Peyer's patch (tissue), 4 donors: Measurements from ENCODE around the gene FGR. TPM values are rescaled to one million over a fixed set of nuclear protein-coding genes. Genes with fewer than 3 reads are reported as not detected.
A peak's percentile ranks its signal among the peaks of the same experiment; 100 is the strongest.

Source experiments
- DNase-seq, 3 donors: peaks; one replicate each; pipeline ENCODE4 v3.0.0-alpha.2; 2017 to 2019
- H3K27ac ChIP-seq, 4 donors: fragments of 200-600 bp; sonication (generic); one replicate each; pipeline ENCODE4 v1.5.1; 2016 to 2019
- H3K27me3 ChIP-seq, 2 donors: fragments of 200-600 bp; sonication (generic); one replicate each; pipeline ENCODE4 v1.5.1; 2019
- H3K36me3 ChIP-seq, 3 donors: fragments of 200-600 bp; sonication (generic); one replicate each; pipeline ENCODE4 v1.5.1; 2016 to 2019
- H3K4me1 ChIP-seq, 4 donors: fragments of 200-600 bp; sonication (generic); one replicate each; pipeline ENCODE4 v1.5.1; 2016 to 2019
- H3K4me3 ChIP-seq, 4 donors: fragments of 200-600 bp; sonication (generic); 1 replicate in 3 of 4; 2 replicates in 1 of 4; pipeline ENCODE4 v1.5.1; 2016 to 2019; ENCODE audit warnings: mild to moderate bottlenecking in 1 of 4
- H3K9me3 ChIP-seq, 4 donors: fragments of 200-600 bp; sonication (generic); one replicate each; pipeline ENCODE4 v1.5.1; 2016 to 2019; ENCODE audit warnings: mild to moderate bottlenecking in 1 of 4
- POLR2A ChIP-seq, 2 donors: fragments of 450-650 bp; IDR thresholded peaks; one replicate each; pipeline ENCODE4 v1.5.1; 2017; ENCODE audit warnings: antibody characterized with exemption in 2 of 2, mild to moderate bottlenecking in 2 of 2, moderate library complexity in 2 of 2
- total RNA-seq, 4 donors: library from RNA; depleted of rRNA; stranded (reverse); fragments of >200 nt; gene quantifications; one replicate each; pipeline ENCODE4 v1.1.0, GENCODE V29; 2016
- TF ChIP-seq, protein P1 (sequence below), 6 experiments: fragments of 450-650 bp in 4 of 6; fragments of 200-600 bp in 2 of 6; sonication (generic) in 1 of 6; IDR thresholded peaks; one replicate each; pipeline ENCODE4 v1.5.1; 2017 to 2019; ENCODE audit warnings: antibody characterized with exemption in 6 of 6, mild to moderate bottlenecking in 3 of 6, moderate library complexity in 1 of 6

Gene FGR
- total RNA-seq, 4 donors from 2014 or later = 1.1 to 38.8 (median 4.7) TPM

DNA sequence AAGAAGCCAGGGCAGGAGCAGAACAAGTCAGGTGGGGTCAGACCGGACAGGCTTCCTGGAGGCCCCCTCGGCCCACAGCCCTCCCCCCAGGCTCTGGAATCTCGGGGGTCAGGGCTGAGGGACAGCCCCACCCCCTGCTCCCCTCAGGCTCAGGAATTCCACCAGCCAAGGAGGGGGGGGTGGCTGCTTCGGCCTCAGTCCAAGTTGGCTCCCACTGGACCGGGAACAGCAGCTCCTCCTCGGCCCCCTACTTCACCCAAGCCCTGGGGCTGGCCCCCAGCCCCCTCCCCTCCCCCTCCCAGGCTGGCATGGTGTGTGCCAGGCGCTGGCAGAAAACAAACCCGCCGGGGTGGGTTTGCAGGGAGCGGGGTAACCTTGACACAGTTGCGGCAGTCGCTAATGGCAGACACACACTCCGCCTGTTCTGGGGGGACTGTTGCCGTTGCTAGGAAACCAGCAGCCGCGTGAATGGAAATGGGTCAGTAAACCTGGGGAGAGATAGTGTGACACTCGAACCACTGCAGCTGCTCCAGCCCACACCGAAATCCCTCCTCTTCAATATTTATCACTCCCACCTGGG is 63.5 kb downstream of the FGR start:
- Histone ChIP-seq H3K4me1 (peaks cover 0 to 80% (median 16%) of the 10 kb centered on the region in 4 donors), H3K27me3 (no peaks in the 10 kb centered on the region), H3K9me3 (no peaks in the 10 kb centered on the region), H3K4me3 (no peak overlapping the region), H3K27ac (peak overlapping the region; percentile 32 to 63 (median 50)), H3K36me3 (no peaks in the 10 kb centered on the region)
- DNase-seq = no peak
- TF ChIP-seq, protein P1, sequence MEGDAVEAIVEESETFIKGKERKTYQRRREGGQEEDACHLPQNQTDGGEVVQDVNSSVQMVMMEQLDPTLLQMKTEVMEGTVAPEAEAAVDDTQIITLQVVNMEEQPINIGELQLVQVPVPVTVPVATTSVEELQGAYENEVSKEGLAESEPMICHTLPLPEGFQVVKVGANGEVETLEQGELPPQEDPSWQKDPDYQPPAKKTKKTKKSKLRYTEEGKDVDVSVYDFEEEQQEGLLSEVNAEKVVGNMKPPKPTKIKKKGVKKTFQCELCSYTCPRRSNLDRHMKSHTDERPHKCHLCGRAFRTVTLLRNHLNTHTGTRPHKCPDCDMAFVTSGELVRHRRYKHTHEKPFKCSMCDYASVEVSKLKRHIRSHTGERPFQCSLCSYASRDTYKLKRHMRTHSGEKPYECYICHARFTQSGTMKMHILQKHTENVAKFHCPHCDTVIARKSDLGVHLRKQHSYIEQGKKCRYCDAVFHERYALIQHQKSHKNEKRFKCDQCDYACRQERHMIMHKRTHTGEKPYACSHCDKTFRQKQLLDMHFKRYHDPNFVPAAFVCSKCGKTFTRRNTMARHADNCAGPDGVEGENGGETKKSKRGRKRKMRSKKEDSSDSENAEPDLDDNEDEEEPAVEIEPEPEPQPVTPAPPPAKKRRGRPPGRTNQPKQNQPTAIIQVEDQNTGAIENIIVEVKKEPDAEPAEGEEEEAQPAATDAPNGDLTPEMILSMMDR (IDR thresholded peaks at IDR 0.05) = no peak
- no peak for TF ChIP-seq POLR2A (IDR thresholded peaks at IDR 0.05)

DNA sequence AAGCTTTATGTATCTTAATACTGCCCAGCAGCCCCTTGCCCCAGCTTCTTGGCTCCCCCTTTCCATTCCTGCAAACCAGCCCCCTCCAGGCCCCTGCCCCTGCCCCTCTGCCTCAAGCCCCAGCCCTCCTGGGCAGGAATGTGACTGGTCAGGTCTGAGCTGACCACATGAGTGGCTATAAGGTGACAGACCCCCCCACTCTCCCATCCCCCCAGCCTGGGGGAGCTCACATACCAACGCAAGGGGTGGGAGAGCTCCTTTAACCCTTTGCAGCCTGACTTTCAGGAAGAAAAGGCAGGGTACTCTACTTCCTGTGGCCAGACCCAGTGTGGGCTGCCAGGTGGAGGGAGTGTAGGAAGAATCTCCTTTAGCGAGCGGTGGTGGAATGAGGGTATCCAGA is 64.2 kb downstream of the FGR start:
- H3K27me3 ChIP-seq = no peaks in the 10 kb centered on the region
- no peak overlapping the region for H3K4me3 ChIP-seq
- H3K4me1 ChIP-seq = peaks cover 0 to 79% (median 10%) of the 10 kb centered on the region in 4 donors

DNA sequence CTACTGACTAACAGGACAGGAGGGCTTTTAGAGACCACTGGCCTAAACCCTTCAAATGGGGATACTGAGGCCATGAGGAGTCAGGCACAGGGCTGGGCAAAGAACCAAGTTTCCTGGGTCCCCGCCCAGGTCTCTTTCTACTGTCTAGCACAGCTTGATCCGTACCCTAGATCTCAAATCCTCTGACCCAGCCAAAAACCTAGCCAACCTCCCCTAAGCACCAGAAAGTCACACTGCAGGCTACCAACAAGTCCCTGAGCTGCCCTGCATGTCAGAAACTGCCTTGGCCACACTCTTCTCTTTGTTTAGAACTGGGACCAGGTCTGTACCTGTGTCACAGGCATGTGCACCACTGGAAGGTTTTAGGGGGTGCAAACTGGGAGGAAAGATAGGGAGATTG is 64.6 kb downstream of the FGR start:
- Histone ChIP-seq H3K4me1 (peaks cover 0 to 79% (median 8%) of the 10 kb centered on the region in 4 donors), H3K36me3 (no peaks in the 10 kb centered on the region), H3K27me3 (no peaks in the 10 kb centered on the region), H3K9me3 (no peaks in the 10 kb centered on the region), H3K27ac (peak overlapping the region in 3 of 4 donors; percentile 63 to 70 (median 70)), H3K4me3 (no peak overlapping the region)
- no peak for DNase-seq
- TF ChIP-seq, protein P1 (IDR thresholded peaks at IDR 0.05) = no peak
- TF ChIP-seq POLR2A (IDR thresholded peaks at IDR 0.05) = no peak

More for the DNA sequence above, 64.2 kb downstream of the FGR start:
- DNase-seq = no peak
- Histone ChIP-seq H3K9me3 (no peaks in the 10 kb centered on the region), H3K36me3 (no peaks in the 10 kb centered on the region), H3K27ac (peak overlapping the region in 3 of 4 donors; percentile 41 to 70 (median 63))
- TF ChIP-seq, protein P1 (IDR thresholded peaks at IDR 0.05) = no peak
- TF ChIP-seq POLR2A (IDR thresholded peaks at IDR 0.05) = no peak

DNA sequence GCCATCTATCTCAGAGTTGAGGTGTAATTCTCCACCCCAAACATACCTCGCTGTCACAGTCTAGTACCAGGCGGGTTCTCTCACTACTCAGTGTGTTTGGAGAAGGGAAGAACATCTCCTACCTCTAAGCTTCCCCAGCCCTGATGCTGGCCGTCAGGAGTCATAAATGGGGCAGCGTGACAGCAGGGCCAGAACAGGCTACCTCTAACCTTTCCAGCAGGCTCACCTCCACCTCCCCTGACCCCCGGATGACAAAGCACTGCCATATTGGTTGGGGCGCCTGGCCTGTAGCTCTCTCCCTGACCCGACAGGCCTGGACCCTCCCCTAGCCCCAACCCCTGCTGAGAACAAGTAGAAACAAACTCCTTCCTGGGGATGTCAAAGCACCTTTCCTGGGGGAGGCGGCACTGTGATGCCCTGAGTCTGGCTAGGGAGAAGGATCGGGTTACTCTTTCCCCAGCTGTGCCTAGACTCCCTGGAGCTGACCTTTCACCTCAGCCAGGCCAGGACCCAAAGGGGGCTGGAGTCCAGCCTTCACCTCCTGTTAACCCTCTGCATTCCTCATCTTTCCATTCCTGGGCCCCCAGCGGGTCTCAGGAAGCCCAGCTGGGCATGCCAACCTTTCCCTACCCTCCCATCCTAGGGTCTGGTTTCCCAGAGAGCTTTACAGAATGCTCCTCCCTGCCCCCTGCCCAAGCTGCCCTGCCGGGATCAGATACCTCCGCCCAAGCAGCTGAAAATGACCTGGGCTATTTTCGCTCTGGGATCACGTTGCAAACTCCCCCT is 65.3 kb downstream of the FGR start:
- H3K4me1 ChIP-seq = peaks cover 0 to 79% (median 8%) of the 10 kb centered on the region in 4 donors
- peak overlapping the region; percentile 63 to 70 (median 69) for H3K27ac ChIP-seq
- DNase-seq = no peak

DNA sequence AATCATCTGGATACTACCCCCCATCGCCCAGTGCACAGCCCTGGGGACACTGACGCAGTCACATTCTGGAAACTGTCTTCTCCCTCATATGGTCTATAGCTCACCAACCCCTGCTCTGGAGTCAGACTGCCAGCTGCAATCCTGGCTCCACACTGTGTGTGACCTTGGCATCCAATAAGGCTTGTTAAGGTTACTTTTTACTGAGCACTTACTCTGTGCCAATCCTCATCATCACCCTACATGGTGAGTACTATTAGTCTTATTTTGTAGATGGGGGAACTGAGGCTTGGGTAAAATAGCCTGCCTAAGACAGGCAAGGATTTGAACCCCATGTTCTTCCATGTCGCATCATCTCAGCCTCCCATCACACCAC is 65.9 kb downstream of the FGR start:
- no peak for TF ChIP-seq POLR2A (IDR thresholded peaks at IDR 0.05)
- TF ChIP-seq, protein P1 (IDR thresholded peaks at IDR 0.05) = no peak
- Histone ChIP-seq H3K9me3 (no peaks in the 10 kb centered on the region), H3K36me3 (no peaks in the 10 kb centered on the region), H3K27me3 (no peaks in the 10 kb centered on the region), H3K4me1 (peaks cover 3 to 79% (median 12%) of the 10 kb centered on the region in 4 donors), H3K4me3 (peak overlapping the region; percentile 33 to 44 (median 38)), H3K27ac (peak overlapping the region; percentile 63 to 70 (median 69))
- DNase-seq = no peak

More for the DNA sequence above, 65.3 kb downstream of the FGR start:
- no peaks in the 10 kb centered on the region for H3K27me3 ChIP-seq
- H3K36me3 ChIP-seq = no peaks in the 10 kb centered on the region
- no peak overlapping the region for H3K4me3 ChIP-seq
- H3K9me3 ChIP-seq = no peaks in the 10 kb centered on the region
- TF ChIP-seq, protein P1 (IDR thresholded peaks at IDR 0.05) = no peak
- TF ChIP-seq POLR2A (IDR thresholded peaks at IDR 0.05) = no peak
